Measurements from ENCODE around the gene HERPUD2.
"Not testable (repeated sequence)": the region's sequence is repeated elsewhere in the genome, so short reads cannot be mapped to it uniquely, and the experiment has no call there.

Gene HERPUD2

GRCh38 chr7:35704261-35704660, 9.3 kb upstream of the HERPUD2 start:
- H3K4me3 ChIP-seq (ENCODE audit: low read length), result no peak overlapping the region
- no peak for DNase-seq (ENCODE audit: low read depth)
- no peak for TF ChIP-seq CTCF (IDR thresholded peaks at IDR 0.05; ENCODE audit: insufficient read depth, low read depth, low read length, missing control alignments)

- peak; percentile 22 for DNase-seq (ENCODE audit: low read depth)
- no peak for TF ChIP-seq CTCF (IDR thresholded peaks at IDR 0.05; ENCODE audit: insufficient read depth, low read depth, low read length, missing control alignments)
- H3K4me3 ChIP-seq (ENCODE audit: low read length), result no peak overlapping the region
These were observed 7.6 kb upstream of the HERPUD2 start for GRCh38 chr7:35702541-35702940.

- no peak overlapping the region for H3K4me3 ChIP-seq (ENCODE audit: low read length)
- TF ChIP-seq CTCF (IDR thresholded peaks at IDR 0.05; ENCODE audit: insufficient read depth, low read depth, low read length, missing control alignments), result no peak
- DNase-seq (ENCODE audit: low read depth), result peak; percentile 39
These were observed 6.5 kb upstream of the HERPUD2 start for GRCh38 chr7:35701287-35701900.

GRCh38 chr7:35700865-35701264, 5.9 kb upstream of the HERPUD2 start:
- no peak for TF ChIP-seq CTCF (IDR thresholded peaks at IDR 0.05; ENCODE audit: insufficient read depth, low read depth, low read length, missing control alignments)
- DNase-seq (ENCODE audit: low read depth), result peak; percentile 63
- no peak overlapping the region for H3K4me3 ChIP-seq (ENCODE audit: low read length)

GRCh38 chr7:35700333-35700732, 5.4 kb upstream of the HERPUD2 start:
- H3K4me3 ChIP-seq (ENCODE audit: low read length), result no peak overlapping the region
- peak; percentile 35 for DNase-seq (ENCODE audit: low read depth)
- no peak for TF ChIP-seq CTCF (IDR thresholded peaks at IDR 0.05; ENCODE audit: insufficient read depth, low read depth, low read length, missing control alignments)

- no peak for DNase-seq (ENCODE audit: low read depth)
- no peak overlapping the region for H3K4me3 ChIP-seq (ENCODE audit: low read length)
- no peak for TF ChIP-seq CTCF (IDR thresholded peaks at IDR 0.05; ENCODE audit: insufficient read depth, low read depth, low read length, missing control alignments)
These were observed 4.9 kb upstream of the HERPUD2 start for GRCh38 chr7:35699796-35700305.

- not testable (repeated sequence) for H3K4me3 ChIP-seq (ENCODE audit: low read length); DNase-seq (ENCODE audit: low read depth)
These were observed 3.4 kb upstream of the HERPUD2 start for GRCh38 chr7:35698382-35698781.
